Keratinocyte (primary cell): ENCODE data around the gene GP1BB. TPM values are rescaled to one million over a fixed set of nuclear protein-coding genes. Genes with fewer than 3 reads are reported as not detected.

Experiments used
- DNase-seq: peaks from one replicate; pipeline ENCODE4 v3.0.0-alpha.2; 2011; ENCODE audit warnings: low read depth, missing footprints, low spot score
- FAIRE-seq: peaks from 2 replicates; lab custom pipeline; 2011; peaks lifted over from hg19 to GRCh38; lab: Jason Lieb, UNC
- H2AFZ ChIP-seq: 2 replicates; pipeline ENCODE4 v1.6.0; 2012; ENCODE audit warnings: low read length, control low read depth, inconsistent platforms; ENCODE audit not compliant: control insufficient read depth
- H3K27ac ChIP-seq: 2 replicates; pipeline ENCODE4 v1.5.1; 2011; ENCODE audit warnings: low read length; ENCODE audit not compliant: control insufficient read depth, insufficient read depth
- H3K27me3 ChIP-seq: 3 replicates; pipeline ENCODE4 v1.6.0; 2011; ENCODE audit warnings: low read length; ENCODE audit not compliant: control insufficient read depth, insufficient read depth; ENCODE audit errors: extremely low read depth
- H3K36me3 ChIP-seq, 2 experiments: 2 replicates in 1 of 2; 3 replicates in 1 of 2; pipeline ENCODE4 v1.5.1; 2011; ENCODE audit warnings: low read length in 2 of 2, mild to moderate bottlenecking in 1 of 2; ENCODE audit not compliant: control insufficient read depth in 2 of 2, insufficient read depth in 2 of 2; ENCODE audit errors: extremely low read depth in 1 of 2
- H3K4me1 ChIP-seq: 3 replicates; pipeline ENCODE4 v1.5.1; 2011; ENCODE audit warnings: low read length; ENCODE audit not compliant: control insufficient read depth, insufficient read depth; ENCODE audit errors: extremely low read depth
- H3K4me2 ChIP-seq: 3 replicates; pipeline ENCODE4 v1.6.0; 2011; ENCODE audit warnings: low read depth, low read length; ENCODE audit not compliant: control insufficient read depth, insufficient read depth; ENCODE audit errors: extremely low read depth
- H3K4me3 ChIP-seq, 3 experiments: fragments of 200-600 bp in 1 of 3; sonication (generic) in 1 of 3; 2 replicates in 2 of 3; 3 replicates in 1 of 3; pipeline ENCODE4 v1.5.1; 2011 to 2016; ENCODE audit warnings: low read length in 3 of 3, mild to moderate bottlenecking in 3 of 3, control low read depth in 2 of 3, inconsistent platforms in 1 of 3, low read depth in 1 of 3, mixed read lengths in 1 of 3, mixed run types in 1 of 3, moderate library complexity in 1 of 3; ENCODE audit not compliant: control insufficient read depth in 2 of 3, insufficient read depth in 2 of 3; ENCODE audit errors: extremely low read depth in 1 of 3
- H3K79me2 ChIP-seq: 2 replicates; pipeline ENCODE4 v1.6.0; 2012; ENCODE audit warnings: low read length; ENCODE audit not compliant: control insufficient read depth, insufficient read depth
- H3K9ac ChIP-seq: 3 replicates; pipeline ENCODE4 v1.6.0; 2011; ENCODE audit warnings: low read length; ENCODE audit not compliant: control insufficient read depth, insufficient read depth; ENCODE audit errors: extremely low read depth
- H3K9me1 ChIP-seq: 3 replicates; pipeline ENCODE4 v1.6.0; 2011; ENCODE audit warnings: low read length; ENCODE audit not compliant: control insufficient read depth, insufficient read depth; ENCODE audit errors: extremely low read depth
- H3K9me3 ChIP-seq: 2 replicates; pipeline ENCODE4 v1.5.1; 2012; ENCODE audit warnings: low read depth, low read length; ENCODE audit not compliant: control insufficient read depth
- H4K20me1 ChIP-seq: 3 replicates; pipeline ENCODE4 v1.6.0; 2011; ENCODE audit warnings: low read length; ENCODE audit not compliant: control insufficient read depth, insufficient read depth; ENCODE audit errors: extremely low read depth
- EZH2 ChIP-seq: IDR thresholded peaks from one replicate; pipeline ENCODE4 v1.6.1; 2012; ENCODE audit warnings: inconsistent platforms, mild to moderate bottlenecking, low read length, moderate library complexity
- dilution Hi-C: fragments of 300-500 bp; cut with MboI; formaldehyde crosslinking; loops from one replicate; pipeline ENCODE4 v1.7.0; 2020; ENCODE audit warnings: low sequenced_read_pairs; ENCODE audit not compliant: extremely low pct_ligation_motif_present
- polyA plus RNA-seq, 5 experiments: library from polyadenylated mRNA; depleted of rRNA in 3 of 5; stranded (reverse) in 3 of 5; stranded (forward) in 1 of 5; unstranded in 1 of 5; fragments of >200 nt; gene quantifications; 1 replicate in 1 of 5; 2 replicates in 3 of 5; 3 replicates in 1 of 5; pipeline versions ENCODE4 v1.2.1 to v1.2.3, GENCODE V29; 2011 to 2012; ENCODE audit warnings: missing spikeins in 2 of 5, low read depth in 1 of 5, low replicate concordance in 1 of 5
- TF ChIP-seq, protein P1 (sequence below), 3 experiments: IDR thresholded peaks in 1 of 3; conservative IDR thresholded peaks in 1 of 3; optimal IDR thresholded peaks in 1 of 3; 2 replicates in 2 of 3; 3 replicates in 1 of 3; pipeline versions ENCODE3 to v1.5.1; 2011; ENCODE audit warnings: low read length in 3 of 3, mild to moderate bottlenecking in 3 of 3, moderate library complexity in 2 of 3, control low read depth in 1 of 3, inconsistent platforms in 1 of 3; ENCODE audit not compliant: insufficient read depth in 2 of 3; ENCODE audit errors: extremely low read depth in 1 of 3

The GP1BB gene
- polyA plus RNA-seq, 1 donor (not counting 4 experiments of a cell fraction or from before 2014, with no cell fraction given) = 0.05 TPM

- no peak overlapping the region for H3K27ac ChIP-seq
- H3K9me1 ChIP-seq = no peaks in the 10 kb centered on the region
Observed at GRCh38 chr22:19715188-19715930, 8.0 kb upstream of the GP1BB start.

DNA sequence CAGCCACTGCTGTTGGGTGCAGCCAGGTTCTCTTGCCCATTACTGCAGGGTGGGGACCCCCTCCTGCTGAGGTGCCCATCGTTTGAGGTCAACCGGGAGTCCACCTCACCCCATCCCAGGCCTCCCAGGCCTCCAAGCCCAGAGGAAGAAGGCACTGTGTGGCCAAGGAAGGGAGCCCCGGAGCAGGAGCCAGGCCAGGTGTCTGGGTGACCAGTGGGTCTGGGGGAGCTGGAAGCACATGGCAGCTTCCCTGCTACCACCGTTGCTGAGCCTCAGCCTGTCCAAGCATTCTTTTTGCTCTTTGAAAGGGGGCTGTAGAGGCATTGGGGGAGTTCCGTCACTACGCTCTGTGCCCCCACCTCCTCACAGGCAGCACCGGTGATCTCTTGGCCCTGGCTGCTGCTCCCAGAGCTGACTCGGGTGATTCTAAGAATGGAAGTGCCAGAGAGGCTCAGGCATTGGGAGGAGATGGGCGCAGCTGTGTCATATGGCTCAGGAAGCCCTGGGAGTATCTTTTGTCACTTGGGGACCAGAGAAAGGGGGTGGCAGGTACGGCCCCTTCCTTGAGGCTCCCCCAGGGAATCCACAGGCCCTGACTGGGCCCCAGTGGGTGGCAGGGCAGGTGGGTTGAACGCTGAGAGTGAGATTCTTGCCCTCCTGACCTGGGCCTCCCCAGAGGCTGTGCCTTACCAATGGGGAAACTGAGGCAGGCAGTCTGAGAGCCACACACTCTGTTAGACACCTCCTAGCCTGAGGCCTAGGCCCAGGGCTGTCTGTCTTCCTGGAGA lies 7.1 kb upstream of the GP1BB start:
- H3K9ac ChIP-seq = no peak overlapping the region
- no peak for TF ChIP-seq EZH2
- peaks cover 45% of the 10 kb centered on the region for H3K27me3 ChIP-seq
- no peaks in the 10 kb centered on the region for H3K79me2 ChIP-seq
- H3K4me3 ChIP-seq = no peak overlapping the region
- peaks cover 11% of the 10 kb centered on the region for H3K4me1 ChIP-seq
- no peaks in the 10 kb centered on the region for H3K9me1 ChIP-seq
- no peak for FAIRE-seq
- no peak for DNase-seq
- H3K4me2 ChIP-seq = no peak overlapping the region
- H4K20me1 ChIP-seq = no peaks in the 10 kb centered on the region
- no peaks in the 10 kb centered on the region for H3K9me3 ChIP-seq
- no peaks in the 10 kb centered on the region for H3K36me3 ChIP-seq
- H3K27ac ChIP-seq = no peak overlapping the region
- dilution Hi-C loops = no loop called here
- H2AFZ ChIP-seq = no peak overlapping the region

More at GRCh38 chr22:19715188-19715930, 8.0 kb upstream of the GP1BB start:
- Histone ChIP-seq H3K9ac (no peak overlapping the region), H4K20me1 (no peaks in the 10 kb centered on the region), H3K4me2 (peak overlapping the region; percentile 73), H2AFZ (no peak overlapping the region), H3K36me3 (no peaks in the 10 kb centered on the region), H3K27me3 (peaks cover 42% of the 10 kb centered on the region), H3K4me3 (peak overlapping the region; percentile 51 to 59 (median 52)), H3K79me2 (no peaks in the 10 kb centered on the region), H3K4me1 (peaks cover 11% of the 10 kb centered on the region), H3K9me3 (no peaks in the 10 kb centered on the region)
- DNase-seq (no peak), FAIRE-seq (no peak)
- dilution Hi-C loops = no loop called here
- TF ChIP-seq EZH2 = no peak
- TF ChIP-seq, protein P1, sequence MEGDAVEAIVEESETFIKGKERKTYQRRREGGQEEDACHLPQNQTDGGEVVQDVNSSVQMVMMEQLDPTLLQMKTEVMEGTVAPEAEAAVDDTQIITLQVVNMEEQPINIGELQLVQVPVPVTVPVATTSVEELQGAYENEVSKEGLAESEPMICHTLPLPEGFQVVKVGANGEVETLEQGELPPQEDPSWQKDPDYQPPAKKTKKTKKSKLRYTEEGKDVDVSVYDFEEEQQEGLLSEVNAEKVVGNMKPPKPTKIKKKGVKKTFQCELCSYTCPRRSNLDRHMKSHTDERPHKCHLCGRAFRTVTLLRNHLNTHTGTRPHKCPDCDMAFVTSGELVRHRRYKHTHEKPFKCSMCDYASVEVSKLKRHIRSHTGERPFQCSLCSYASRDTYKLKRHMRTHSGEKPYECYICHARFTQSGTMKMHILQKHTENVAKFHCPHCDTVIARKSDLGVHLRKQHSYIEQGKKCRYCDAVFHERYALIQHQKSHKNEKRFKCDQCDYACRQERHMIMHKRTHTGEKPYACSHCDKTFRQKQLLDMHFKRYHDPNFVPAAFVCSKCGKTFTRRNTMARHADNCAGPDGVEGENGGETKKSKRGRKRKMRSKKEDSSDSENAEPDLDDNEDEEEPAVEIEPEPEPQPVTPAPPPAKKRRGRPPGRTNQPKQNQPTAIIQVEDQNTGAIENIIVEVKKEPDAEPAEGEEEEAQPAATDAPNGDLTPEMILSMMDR (optimal IDR thresholded peaks at IDR 0.05 in 1 of 3, IDR thresholded peaks at IDR 0.05 in 1 of 3, conservative IDR thresholded peaks at IDR 0.05 in 1 of 3; ENCODE audit: extremely low read depth in 1 of 3, insufficient read depth in 2 of 3, low read length in 3 of 3) = no peak
